HG02642 (cell line): ENCODE data around the gene ZNRF3.
A peak's percentile ranks its signal among the peaks of the same experiment; 100 is the strongest.
"Not testable (repeated sequence)": the region's sequence is repeated elsewhere in the genome, so short reads cannot be mapped to it uniquely, and the experiment has no call there.

Experiments
- ATAC-seq: cut with Tn5 transposase; IDR thresholded peaks from one replicate; pipeline ENCODE4 v1.9.1; 2021; ENCODE audit warnings: mild to moderate bottlenecking; ENCODE audit not compliant: unreplicated experiment, poor library complexity

The ZNRF3 gene

GRCh38 chr22:28905256-28905832 is 22.0 kb downstream of the ZNRF3 start:
- ATAC-seq: no peak

- ATAC-seq: no peak
Observed at GRCh38 chr22:28906312-28906711, 22.9 kb downstream of the ZNRF3 start.

- ATAC-seq: peak; percentile 68
Observed at GRCh38 chr22:28907311-28908008, 24.1 kb downstream of the ZNRF3 start.

GRCh38 chr22:28908810-28909209 is 25.4 kb downstream of the ZNRF3 start:
- ATAC-seq: not testable (repeated sequence)

GRCh38 chr22:28909375-28909774 is 26.0 kb downstream of the ZNRF3 start:
- no peak for ATAC-seq

GRCh38 chr22:28910569-28911303 is 27.4 kb downstream of the ZNRF3 start:
- no peak for ATAC-seq

GRCh38 chr22:28911304-28911690 is 27.9 kb downstream of the ZNRF3 start:
- ATAC-seq: no peak

- no peak for ATAC-seq
Observed at GRCh38 chr22:28911777-28912669, 28.7 kb downstream of the ZNRF3 start.

GRCh38 chr22:28914201-28914600 is 30.8 kb downstream of the ZNRF3 start:
- no peak for ATAC-seq

- no peak for ATAC-seq
Observed at GRCh38 chr22:28915969-28916368, 32.6 kb downstream of the ZNRF3 start.

- no peak for ATAC-seq
Observed at GRCh38 chr22:28917747-28918549, 34.6 kb downstream of the ZNRF3 start.

GRCh38 chr22:28918550-28919271 is 35.3 kb downstream of the ZNRF3 start:
- ATAC-seq: no peak

GRCh38 chr22:28920757-28921584 is 37.6 kb downstream of the ZNRF3 start:
- no peak for ATAC-seq

- no peak for ATAC-seq
Observed at GRCh38 chr22:28921585-28921879, 38.2 kb downstream of the ZNRF3 start.

GRCh38 chr22:28922540-28923244 is 39.3 kb downstream of the ZNRF3 start:
- ATAC-seq: no peak

GRCh38 chr22:28923826-28924732 is 40.7 kb downstream of the ZNRF3 start:
- ATAC-seq: no peak

GRCh38 chr22:28925916-28926315 is 42.5 kb downstream of the ZNRF3 start:
- ATAC-seq: no peak
